GM12878 (cell line): ENCODE results near the gene EDNRB. TPM values are rescaled to one million over a fixed set of nuclear protein-coding genes. Genes with fewer than 3 reads are reported as not detected.

ENCODE experiments used
- ATAC-seq: fragments of 200-7000 bp; cut with Tn5 transposase; 3 replicates; pipeline ENCODE4 v1.9.1; 2020; ENCODE audit warnings: mild to moderate bottlenecking, moderate library complexity
- BruUV-seq: library from RNA; stranded (reverse); fragments of 400-500 nt; replicated peaks from 2 replicates; lab custom pipeline; 2021; lab: Mats Ljungman, UMichigan
- CTCF ChIA-PET: fragments of 300-600 bp; sonication (Branson Sonifier 250); formaldehyde crosslinking; extraction: SDS; loops from one replicate; lab custom pipeline; 2021; ENCODE audit warnings: inconsistent platforms; lab: Yijun Ruan, JAX
- POLR2A ChIA-PET: fragments of 350-600 bp; formaldehyde crosslinking; extraction: SDS; loops from one replicate; lab custom pipeline; 2021; ENCODE audit warnings: inconsistent platforms; lab: Charles Lee
- RAD21 ChIA-PET: fragments of 300-600 bp; sonication (Branson Sonifier 250); formaldehyde crosslinking; loops from one replicate; lab custom pipeline; 2023; ENCODE audit warnings: antibody characterized with exemption; ENCODE audit not compliant: unreplicated experiment; lab: Charles Lee
- SMC1A ChIA-PET: fragments of 300-600 bp; sonication (Branson Sonifier 250); formaldehyde crosslinking; loops from one replicate; lab custom pipeline; 2023; ENCODE audit not compliant: unreplicated experiment, uncharacterized antibody; lab: Charles Lee
- DNase-seq: peaks from one replicate; pipeline ENCODE4 v3.0.0-alpha.2; 2011; ENCODE audit warnings: low read depth, low spot score
- FAIRE-seq: peaks from 3 replicates; lab custom pipeline; 2011; peaks lifted over from hg19 to GRCh38; lab: Jason Lieb, UNC
- H2AFZ ChIP-seq: 2 replicates; pipeline ENCODE4 v1.6.0; 2011; ENCODE audit warnings: low read depth, low read length, control low read depth; ENCODE audit not compliant: control insufficient read depth
- H3K27ac ChIP-seq: 2 replicates; pipeline ENCODE4 v1.5.1; 2011; ENCODE audit warnings: control low read depth; ENCODE audit not compliant: control insufficient read depth, insufficient read depth
- H3K27me3 ChIP-seq, 2 experiments: replicated peaks in 1 of 2; 2 replicates each; pipeline versions ENCODE4 v1.6.0 to v1.6.1; 2011; ENCODE audit warnings: low read length in 1 of 2; ENCODE audit not compliant: control insufficient read depth in 2 of 2, insufficient read depth in 2 of 2
- H3K36me3 ChIP-seq, 2 experiments: 2 replicates each; pipeline ENCODE4 v1.5.1; 2011; ENCODE audit warnings: low read length in 1 of 2; ENCODE audit not compliant: control insufficient read depth in 2 of 2, insufficient read depth in 2 of 2
- H3K4me1 ChIP-seq: 2 replicates; pipeline ENCODE4 v1.6.1; 2011; ENCODE audit warnings: mild to moderate bottlenecking, low read length, moderate library complexity, mixed read lengths; ENCODE audit not compliant: control insufficient read depth, insufficient read depth
- H3K4me2 ChIP-seq: 2 replicates; pipeline ENCODE4 v1.6.0; 2011; ENCODE audit warnings: control low read depth; ENCODE audit not compliant: control insufficient read depth, insufficient read depth
- H3K4me3 ChIP-seq: fragments of 200-600 bp; sonication (generic); 2 replicates; pipeline ENCODE4 v1.5.1; 2016
- H3K79me2 ChIP-seq: 2 replicates; pipeline ENCODE4 v1.6.0; 2011; ENCODE audit warnings: low read length; ENCODE audit not compliant: control insufficient read depth, insufficient read depth
- H3K9ac ChIP-seq: 2 replicates; pipeline ENCODE4 v1.8.0; 2011; ENCODE audit warnings: low read length, control low read depth, mixed read lengths; ENCODE audit not compliant: control insufficient read depth, insufficient read depth
- H3K9me3 ChIP-seq: replicated peaks from 3 replicates; pipeline ENCODE4 v1.5.1; 2011; ENCODE audit warnings: mild to moderate bottlenecking, low read length; ENCODE audit not compliant: control insufficient read depth, insufficient read depth
- H4K20me1 ChIP-seq: 2 replicates; pipeline ENCODE4 v1.6.0; 2011; ENCODE audit not compliant: control insufficient read depth, insufficient read depth
- CEBPB ChIP-seq, 2 experiments: fragments of 150-350 bp in 1 of 2; IDR thresholded peaks; 2 replicates each; pipeline ENCODE4 v1.6.1; 2012 to 2014; ENCODE audit warnings: low read depth in 2 of 2, low read length in 2 of 2, borderline replicate concordance in 1 of 2, inconsistent platforms in 1 of 2
- CHD2 ChIP-seq: IDR thresholded peaks from 2 replicates; pipeline ENCODE4 v1.6.1; 2011; ENCODE audit warnings: low read depth, low read length, improper control_type of control experiment, borderline replicate concordance
- ESRRA ChIP-seq: IDR thresholded peaks from 2 replicates; pipeline ENCODE4 v1.6.1; 2012; ENCODE audit warnings: mild to moderate bottlenecking, low read length, improper control_type of control experiment
- FOXM1 ChIP-seq: IDR thresholded peaks from 2 replicates; pipeline ENCODE4 v1.6.1; 2012; ENCODE audit warnings: low read depth, mild to moderate bottlenecking, inconsistent platforms, low read length, moderate library complexity
- IKZF2 ChIP-seq, 2 experiments: fragments of 450-650 bp; IDR thresholded peaks; 2 replicates each; pipeline ENCODE4 v1.6.1; 2017; ENCODE audit warnings: mild to moderate bottlenecking in 2 of 2, moderate library complexity in 2 of 2
- PAX5 ChIP-seq: IDR thresholded peaks from 2 replicates; pipeline ENCODE4 v1.6.1; 2011; ENCODE audit warnings: low read depth, low read length, borderline replicate concordance
- POLR2AphosphoS5 ChIP-seq: IDR thresholded peaks from 2 replicates; pipeline ENCODE4 v1.6.1; 2011; ENCODE audit warnings: mild to moderate bottlenecking, low read length, inconsistent platforms
- RELA ChIP-seq: fragments of 450-650 bp; IDR thresholded peaks from 2 replicates; pipeline ENCODE4 v1.8.0; 2014; ENCODE audit warnings: borderline replicate concordance; ENCODE audit not compliant: partially characterized antibody
- SIX5 ChIP-seq: IDR thresholded peaks from 2 replicates; pipeline ENCODE4 v1.6.1; 2011; ENCODE audit warnings: mild to moderate bottlenecking, low read depth, low read length, moderate library complexity; ENCODE audit not compliant: severe bottlenecking
- SREBF2 ChIP-seq: IDR thresholded peaks from 2 replicates; pipeline ENCODE4 v1.6.1; 2012; ENCODE audit warnings: mild to moderate bottlenecking, low read length
- ZNF384 ChIP-seq: IDR thresholded peaks from 2 replicates; pipeline ENCODE4 v1.6.1; 2012; ENCODE audit warnings: low read depth, mild to moderate bottlenecking, low read length, improper control_type of control experiment, borderline replicate concordance
- WGBS: methylation state at CpG from one replicate; pipeline ENCODE4 v1.1.6; 2016; ENCODE audit warnings: low lambda C conversion rate; ENCODE audit not compliant: insufficient replicate concordance, insufficient coverage; ENCODE audit errors: missing lambda C conversion rate; 5-methylcytosine and 5-hydroxymethylcytosine counted together
- in situ Hi-C: fragments of 300-500 bp; cut with MboI; formaldehyde crosslinking; loops from 9 replicates; pipeline ENCODE4 v1.14.3; 2018; ENCODE audit warnings: mixed read lengths
- intact Hi-C: fragments of 100-400 bp; cut with micrococcal nuclease; formaldehyde crosslinking; loops from one replicate; pipeline ENCODE4 v1.14.2; 2022; ENCODE audit not compliant: unreplicated experiment
- polyA plus RNA-seq, 11 experiments: library from polyadenylated mRNA; depleted of rRNA in 4 of 11; unstranded in 6 of 11; stranded (reverse) in 5 of 11; fragments of >200 nt; fragmentation: Nextera tagmentation in 4 of 11; fragmentation: Illumina TruSeq in 1 of 11; extraction: Ambion mirVana in 4 of 11; extraction: Trizol in 1 of 11; gene quantifications; 1 replicate in 1 of 11; 2 replicates in 10 of 11; pipeline versions ENCODE4 v1.2.1 to v1.2.3, GENCODE V29; 2011 to 2016; ENCODE audit warnings: inconsistent platforms in 2 of 11, missing spikeins in 2 of 11, low read depth in 1 of 11
- total RNA-seq, 4 experiments: library from RNA; depleted of rRNA in 3 of 4; stranded (reverse); fragments of >200 nt in 3 of 4; fragmentation: Illumina TruSeq in 1 of 4; extraction: Trizol in 1 of 4; gene quantifications; 2 replicates each; pipeline versions ENCODE4 v1.2.1 to v1.2.3, GENCODE V29; 2013 to 2021
- TF ChIP-seq, protein P1 (sequence below): fragments of 450-650 bp; formaldehyde crosslinking; IDR thresholded peaks from 2 replicates; pipeline ENCODE4 v1.4.0; 2022; ENCODE audit warnings: mild to moderate bottlenecking, moderate library complexity

The EDNRB gene
- total and polyA plus RNA-seq, 10 of the 15 experiments (the other 5 are each of a cell fraction or from before 2014, with no cell fraction given): not detected

DNA sequence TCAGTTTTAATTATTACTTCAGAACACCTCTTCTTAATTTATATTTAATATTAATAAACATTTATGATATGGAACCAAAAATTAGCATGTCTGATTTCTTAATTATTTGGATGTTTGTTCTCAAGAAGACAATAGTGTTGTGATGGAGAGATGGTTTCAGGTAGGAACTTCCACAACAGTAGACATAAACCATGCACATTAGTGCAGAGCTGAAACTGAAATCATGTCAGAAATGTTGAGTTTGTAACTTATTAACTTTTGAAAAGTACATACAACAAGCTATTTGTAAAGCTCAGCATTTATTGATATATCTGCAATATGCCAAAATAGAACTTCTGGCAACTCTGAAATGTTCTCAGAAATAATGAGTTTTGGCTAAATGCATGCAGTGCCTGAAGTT, 11.8 kb upstream of the EDNRB start:
- ChIA-PET CTCF (interaction anchor here (1.2 kb wide), 1 partner anchor 14 kb away, joined by 4 read pairs; no protein-coding TSS in a partner anchor), RAD21 (interaction anchor here (1.3 to 1.6 kb wide), 2 partner anchors 33 to 191 kb away, joined by 4 read pairs; no protein-coding TSS in a partner anchor), POLR2A (interaction anchor here (0.6 kb wide), 1 partner anchor 1203 kb away, joined by 4 read pairs; no protein-coding TSS in a partner anchor), SMC1A (interaction anchor here (0.9 to 1.1 kb wide), 3 partner anchors 9 to 42 kb away, joined by 3 to 4 read pairs (median 3); no protein-coding TSS in a partner anchor)
- Histone ChIP-seq H2AFZ (no peak overlapping the region), H3K4me2 (no peak overlapping the region), H4K20me1 (no peaks in the 10 kb centered on the region), H3K4me1 (no peaks in the 10 kb centered on the region), H3K9ac (no peak overlapping the region), H3K27me3 (no peaks in the 10 kb centered on the region), H3K36me3 (no peaks in the 10 kb centered on the region), H3K9me3 (no peaks in the 10 kb centered on the region; the same call in 2 of the 3 replicates), H3K79me2 (no peaks in the 10 kb centered on the region), H3K27ac (no peak overlapping the region), H3K4me3 (no peak overlapping the region)
- in situ Hi-C loops: no loop called here
- intact Hi-C loops: no loop called here
- BruUV-seq: no TSS peak
- ATAC-seq (peak; percentile 78), FAIRE-seq (no peak), DNase-seq (no peak)
- TF ChIP-seq CHD2 (no peak), ZNF384 (no peak), SIX5 (no peak), PAX5 (no peak), ESRRA (no peak), SREBF2 (no peak), CEBPB (IDR thresholded peaks at IDR 0.05; ENCODE audit: borderline replicate concordance in 1 of 2, low read depth in 2 of 2, low read length in 2 of 2) (no peak)

DNA sequence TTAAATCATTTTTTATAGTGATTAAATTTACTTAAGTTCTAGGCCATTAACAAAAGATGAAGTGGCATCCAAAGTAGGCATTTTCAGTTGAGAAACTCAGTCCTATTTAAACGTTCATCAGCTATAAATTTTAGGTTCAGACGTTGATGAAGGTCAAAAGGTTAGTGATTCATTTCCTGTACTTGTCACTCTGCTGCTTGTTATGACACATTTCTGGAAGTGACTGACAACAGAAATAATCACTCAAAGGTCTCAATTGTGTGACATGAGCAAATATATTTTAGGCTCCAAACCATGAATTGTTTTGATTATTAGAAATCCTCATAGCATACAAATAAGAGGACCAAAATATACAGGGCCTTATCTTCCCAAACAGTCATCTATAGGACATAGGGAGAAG, 10.3 kb upstream of the EDNRB start:
- BruUV-seq: no TSS peak
- no peaks in the 10 kb centered on the region; the same call in 2 of the 3 replicates for H3K9me3 ChIP-seq
- H3K36me3 ChIP-seq: no peaks in the 10 kb centered on the region
- in situ Hi-C loops: no loop called here
- ChIA-PET RAD21 (no interaction called here), POLR2A (no interaction called here), SMC1A (interaction anchor here (0.7 to 1.5 kb wide), 6 partner anchors 13 to 259 kb away, joined by 3 to 6 read pairs (median 3); no protein-coding TSS in a partner anchor), CTCF (interaction anchor here (0.9 to 1.5 kb wide), 2 partner anchors 15 to 31 kb away, joined by 3 to 5 read pairs; no protein-coding TSS in a partner anchor)
- no peak overlapping the region for H3K9ac ChIP-seq
- DNase-seq (peak; percentile 34), ATAC-seq (peak; percentile 79), FAIRE-seq (no peak)
- H3K79me2 ChIP-seq: no peaks in the 10 kb centered on the region
- intact Hi-C loops: loop anchor here (5.0 kb wide), 1 partner anchor 93 kb away; no protein-coding TSS in a partner anchor
- H3K4me2 ChIP-seq: no peak overlapping the region
- H4K20me1 ChIP-seq: no peaks in the 10 kb centered on the region
- no peaks in the 10 kb centered on the region for H3K27me3 ChIP-seq
- no peak overlapping the region for H3K4me3 ChIP-seq
- 0% methylated on average over 2 of the region's 2 CpGs for WGBS
- no peaks in the 10 kb centered on the region for H3K4me1 ChIP-seq
- no peak overlapping the region for H3K27ac ChIP-seq
- H2AFZ ChIP-seq: no peak overlapping the region
- peak; percentile 75; the same call in 1 of the 2 replicates for TF ChIP-seq FOXM1
- no peak for TF ChIP-seq POLR2AphosphoS5
- no peak for TF ChIP-seq RELA
- 0 out of 4 replicates have a peak, but pooled peaks of 1 of the 2 experiments have one; percentile 41 for TF ChIP-seq IKZF2 (IDR thresholded peaks at IDR 0.05)
- no peak for TF ChIP-seq ESRRA
- TF ChIP-seq, protein P1, sequence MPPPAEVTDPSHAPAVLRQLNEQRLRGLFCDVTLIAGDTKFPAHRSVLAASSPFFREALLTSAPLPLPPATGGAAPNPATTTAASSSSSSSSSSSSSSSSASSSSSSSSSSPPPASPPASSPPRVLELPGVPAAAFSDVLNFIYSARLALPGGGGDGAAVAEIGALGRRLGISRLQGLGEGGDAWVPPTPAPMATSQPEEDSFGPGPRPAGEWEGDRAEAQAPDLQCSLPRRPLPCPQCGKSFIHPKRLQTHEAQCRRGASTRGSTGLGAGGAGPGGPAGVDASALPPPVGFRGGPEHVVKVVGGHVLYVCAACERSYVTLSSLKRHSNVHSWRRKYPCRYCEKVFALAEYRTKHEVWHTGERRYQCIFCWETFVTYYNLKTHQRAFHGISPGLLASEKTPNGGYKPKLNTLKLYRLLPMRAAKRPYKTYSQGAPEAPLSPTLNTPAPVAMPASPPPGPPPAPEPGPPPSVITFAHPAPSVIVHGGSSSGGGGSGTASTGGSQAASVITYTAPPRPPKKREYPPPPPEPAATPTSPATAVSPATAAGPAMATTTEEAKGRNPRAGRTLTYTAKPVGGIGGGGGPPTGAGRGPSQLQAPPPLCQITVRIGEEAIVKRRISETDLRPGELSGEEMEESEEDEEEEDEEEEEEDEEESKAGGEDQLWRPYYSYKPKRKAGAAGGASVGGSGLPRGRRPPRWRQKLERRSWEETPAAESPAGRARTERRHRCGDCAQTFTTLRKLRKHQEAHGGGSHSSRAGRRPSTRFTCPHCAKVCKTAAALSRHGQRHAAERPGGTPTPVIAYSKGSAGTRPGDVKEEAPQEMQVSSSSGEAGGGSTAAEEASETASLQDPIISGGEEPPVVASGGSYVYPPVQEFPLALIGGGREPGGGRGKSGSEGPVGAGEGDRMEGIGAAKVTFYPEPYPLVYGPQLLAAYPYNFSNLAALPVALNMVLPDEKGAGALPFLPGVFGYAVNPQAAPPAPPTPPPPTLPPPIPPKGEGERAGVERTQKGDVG (CRISPR knock-in tag): no peak
